GM19463 (cell line): ENCODE results near the gene MAST1.

Experiments used
- ATAC-seq: cut with Tn5 transposase; IDR thresholded peaks from one replicate; pipeline ENCODE4 v1.9.1; 2021; ENCODE audit warnings: mild to moderate bottlenecking, moderate library complexity; ENCODE audit not compliant: unreplicated experiment

MAST1 gene

DNA sequence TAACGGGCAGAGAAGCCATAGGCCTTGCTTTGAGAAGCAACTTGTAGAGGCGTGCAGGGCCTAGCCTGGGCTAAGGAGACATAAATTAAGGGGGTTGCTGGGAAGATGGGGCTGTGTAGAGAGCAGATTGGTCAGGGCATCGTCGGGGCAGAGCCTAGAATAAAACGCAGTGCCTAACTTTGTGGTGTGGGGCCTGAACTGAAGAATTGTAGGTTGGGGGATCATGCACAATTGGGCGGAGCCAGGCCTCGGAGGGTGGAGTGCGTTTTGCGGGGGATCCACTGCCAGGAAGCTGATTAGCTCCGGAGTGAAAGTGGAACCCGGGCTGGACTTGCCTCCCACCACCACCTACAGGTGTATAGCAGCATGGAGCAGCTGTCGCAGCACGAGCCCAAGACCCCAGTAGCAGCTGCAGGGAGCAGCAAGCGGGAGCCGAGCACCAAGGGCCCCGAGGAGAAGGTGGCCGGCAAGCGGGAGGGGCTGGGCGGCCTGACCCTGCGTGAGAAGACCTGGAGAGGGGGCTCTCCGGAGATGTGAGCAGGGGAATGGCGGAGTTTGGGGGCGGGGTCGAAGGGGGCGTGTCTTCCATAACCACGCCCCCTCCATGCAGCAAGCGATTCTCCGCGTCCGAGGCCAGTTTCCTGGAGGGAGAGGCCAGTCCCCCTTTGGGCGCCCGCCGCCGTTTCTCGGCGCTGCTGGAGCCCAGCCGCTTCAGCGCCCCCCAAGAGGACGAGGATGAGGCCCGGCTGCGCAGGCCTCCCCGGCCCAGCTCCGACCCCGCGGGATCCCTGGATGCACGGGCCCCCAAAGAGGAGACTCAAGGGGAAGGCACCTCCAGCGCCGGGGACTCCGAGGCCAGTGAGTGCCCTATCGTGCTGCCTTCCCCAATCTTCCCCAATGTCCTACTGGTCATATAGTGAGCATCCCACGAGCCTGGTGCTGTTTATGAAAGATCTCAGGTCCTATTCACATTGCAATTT is 29.1 kb downstream of the MAST1 start:
- no peak for ATAC-seq

DNA sequence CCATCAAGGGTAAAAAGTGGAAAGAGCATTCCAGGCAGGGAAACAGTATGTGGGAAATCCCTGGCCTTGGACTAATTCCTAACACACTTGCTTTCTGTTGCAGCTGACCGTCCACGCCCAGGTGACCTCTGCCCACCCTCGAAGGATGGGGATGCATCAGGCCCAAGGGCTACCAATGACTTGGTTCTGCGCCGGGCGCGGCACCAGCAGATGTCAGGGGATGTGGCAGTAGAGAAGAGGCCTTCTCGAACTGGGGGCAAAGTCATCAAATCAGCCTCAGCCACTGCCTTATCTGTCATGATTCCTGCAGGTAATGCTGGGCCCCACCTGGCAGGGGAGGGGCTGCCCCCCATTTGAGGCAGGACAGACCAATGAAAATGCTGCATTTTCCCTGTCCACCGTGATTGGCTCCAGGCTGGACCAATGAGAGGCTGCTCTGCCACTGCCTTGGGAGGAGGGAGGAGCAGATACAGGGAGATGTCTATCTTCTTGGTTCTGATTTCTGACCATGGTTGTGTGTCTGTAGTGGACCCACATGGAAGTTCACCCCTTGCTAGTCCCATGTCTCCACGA is 30.3 kb downstream of the MAST1 start:
- ATAC-seq = no peak

DNA sequence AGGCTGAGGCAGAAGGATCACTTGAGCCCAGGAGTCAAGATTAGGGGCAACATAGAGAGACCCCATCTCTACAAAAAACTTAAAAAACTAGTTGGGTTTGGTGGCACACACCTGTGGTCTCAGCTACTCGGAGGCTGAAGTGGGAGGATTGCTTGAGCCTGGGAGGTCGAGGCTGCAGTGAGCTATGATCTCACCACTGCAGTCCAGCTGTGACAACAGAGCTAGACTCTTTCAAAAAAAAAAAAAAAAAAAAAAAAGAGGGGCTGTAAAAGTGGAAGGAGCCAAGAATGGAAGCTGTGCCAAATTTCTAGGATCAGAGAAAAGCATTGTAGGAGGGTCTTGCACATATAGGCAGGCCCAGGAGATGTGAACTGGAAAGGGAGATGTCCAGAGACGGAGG is 33.4 kb downstream of the MAST1 start:
- no peak for ATAC-seq

DNA sequence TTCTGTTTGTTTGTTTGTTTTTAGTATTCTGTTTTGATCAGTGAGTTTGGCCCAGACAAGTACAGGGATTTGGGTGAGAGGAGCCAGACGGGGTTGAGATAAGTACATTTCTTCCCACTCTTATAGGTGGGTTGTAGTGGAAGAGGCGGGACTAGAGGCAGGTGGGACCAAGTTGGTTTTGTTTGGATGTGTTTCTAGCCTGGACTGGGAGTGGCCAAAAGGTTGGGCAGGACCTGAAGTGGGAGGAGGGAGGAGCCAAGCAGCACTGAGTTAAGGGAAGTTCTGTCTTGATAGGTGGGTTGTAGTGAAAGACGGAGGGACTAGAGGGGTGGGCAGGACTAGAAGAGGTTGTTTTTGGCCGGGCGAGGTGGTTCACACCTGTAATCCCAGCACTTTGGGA is 33.9 kb downstream of the MAST1 start:
- ATAC-seq = no peak

DNA sequence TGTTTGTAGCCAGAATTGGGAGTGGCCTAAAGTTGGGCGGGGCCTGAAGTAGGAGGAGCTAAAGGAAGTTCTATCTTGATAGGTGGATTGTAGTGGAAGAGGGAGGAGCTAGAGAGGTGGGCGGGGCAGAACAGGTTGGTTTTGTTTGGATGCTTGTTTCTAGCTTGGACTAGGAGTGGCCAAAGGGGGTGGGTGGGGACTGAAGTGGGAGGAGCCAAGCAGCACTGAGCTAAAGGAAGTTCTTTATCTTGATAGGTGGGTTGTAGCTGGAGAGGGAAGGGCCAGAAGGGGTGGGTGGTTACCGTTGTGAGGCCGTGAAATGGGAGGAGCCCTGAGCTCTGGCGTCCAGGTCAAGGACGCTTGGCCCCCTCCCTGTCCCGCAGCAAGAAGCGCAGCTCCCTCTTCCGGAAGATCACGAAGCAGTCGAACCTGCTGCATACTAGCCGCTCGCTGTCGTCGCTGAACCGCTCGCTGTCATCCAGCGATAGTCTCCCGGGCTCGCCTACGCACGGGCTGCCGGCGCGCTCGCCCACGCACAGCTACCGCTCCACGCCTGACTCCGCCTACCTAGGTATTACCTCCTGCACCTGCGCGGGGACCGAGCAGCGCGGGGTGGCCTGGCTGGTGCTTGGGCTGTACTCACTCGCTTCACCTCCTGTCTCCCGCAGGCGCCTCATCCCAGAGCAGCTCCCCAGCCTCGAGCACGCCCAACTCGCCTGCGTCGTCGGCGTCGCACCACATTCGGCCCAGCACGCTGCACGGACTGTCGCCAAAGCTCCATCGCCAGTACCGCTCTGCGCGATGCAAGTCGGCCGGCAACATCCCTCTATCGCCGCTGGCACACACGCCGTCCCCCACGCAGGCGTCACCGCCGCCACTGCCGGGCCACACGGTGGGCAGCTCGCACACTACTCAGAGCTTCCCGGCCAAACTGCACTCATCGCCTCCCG is 34.9 kb downstream of the MAST1 start:
- ATAC-seq = no peak

DNA sequence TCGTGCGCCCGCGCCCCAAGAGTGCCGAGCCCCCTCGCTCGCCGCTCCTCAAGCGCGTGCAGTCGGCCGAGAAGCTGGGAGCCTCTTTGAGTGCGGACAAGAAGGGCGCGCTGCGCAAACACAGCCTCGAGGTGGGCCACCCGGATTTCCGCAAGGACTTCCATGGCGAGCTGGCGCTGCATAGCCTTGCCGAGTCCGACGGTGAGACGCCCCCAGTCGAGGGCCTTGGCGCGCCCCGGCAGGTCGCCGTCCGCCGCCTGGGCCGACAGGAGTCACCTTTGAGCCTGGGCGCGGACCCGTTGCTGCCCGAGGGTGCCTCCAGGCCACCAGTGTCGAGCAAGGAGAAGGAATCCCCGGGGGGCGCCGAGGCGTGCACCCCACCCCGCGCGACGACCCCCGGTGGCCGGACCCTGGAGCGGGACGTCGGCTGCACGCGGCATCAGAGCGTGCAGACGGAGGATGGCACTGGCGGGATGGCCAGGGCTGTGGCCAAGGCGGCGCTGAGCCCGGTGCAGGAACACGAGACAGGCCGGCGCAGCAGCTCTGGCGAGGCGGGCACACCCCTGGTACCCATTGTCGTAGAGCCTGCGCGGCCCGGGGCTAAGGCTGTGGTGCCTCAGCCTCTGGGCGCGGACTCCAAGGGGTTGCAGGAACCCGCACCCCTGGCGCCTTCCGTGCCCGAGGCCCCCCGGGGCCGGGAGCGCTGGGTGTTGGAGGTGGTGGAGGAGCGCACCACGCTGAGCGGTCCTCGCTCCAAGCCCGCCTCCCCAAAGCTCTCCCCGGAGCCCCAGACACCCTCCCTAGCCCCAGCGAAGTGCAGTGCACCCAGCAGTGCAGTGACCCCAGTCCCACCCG is 35.8 kb downstream of the MAST1 start:
- no peak for ATAC-seq

DNA sequence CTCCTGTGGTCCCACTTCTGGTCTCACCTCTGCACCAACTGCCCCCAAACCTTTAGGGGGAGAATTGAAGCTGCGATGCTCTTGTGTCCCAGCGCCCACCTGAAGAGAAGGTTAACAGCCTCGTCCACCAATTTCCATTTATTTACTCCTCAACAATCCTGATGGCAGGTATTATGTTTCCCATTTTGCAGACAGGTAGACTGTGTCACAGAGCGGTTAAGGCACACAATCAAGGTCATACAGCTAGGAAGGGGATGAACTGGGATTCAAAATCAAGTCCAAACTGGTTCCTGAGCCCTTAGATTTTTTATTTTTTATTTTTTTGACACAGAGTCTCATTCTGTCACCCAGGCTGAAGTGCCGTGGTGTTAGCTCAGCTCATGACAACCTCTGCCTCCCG is 36.8 kb downstream of the MAST1 start:
- no peak for ATAC-seq

DNA sequence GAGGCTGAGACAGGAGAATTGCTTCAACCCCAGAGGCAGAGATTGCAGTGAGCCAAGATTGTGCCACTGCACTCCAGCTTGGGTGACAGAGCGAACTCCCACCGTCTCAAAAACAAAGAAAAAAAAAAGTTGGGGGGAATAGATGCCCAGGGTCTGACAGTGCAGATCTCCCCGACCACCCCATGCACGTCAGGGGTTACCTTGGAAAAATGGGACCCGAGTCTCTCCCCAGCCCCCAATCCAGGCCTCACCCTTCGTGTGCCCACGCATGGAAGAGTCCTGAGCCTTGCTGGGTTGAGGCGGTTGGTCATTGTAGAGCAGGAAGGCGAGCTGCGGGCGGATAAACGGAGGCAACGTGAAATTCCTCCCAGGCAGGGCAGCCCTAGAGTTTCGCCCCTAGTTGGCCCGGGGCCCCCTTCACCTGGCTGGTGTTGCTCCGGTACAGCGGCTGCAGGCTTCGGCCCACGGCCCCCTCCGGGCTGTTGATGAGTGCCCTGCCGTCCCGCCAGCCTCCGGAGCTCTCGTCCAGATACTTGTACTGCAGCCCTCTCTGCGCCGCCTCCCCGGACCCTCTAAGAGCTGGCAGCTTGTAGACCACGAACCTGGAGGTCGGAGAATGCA is 42.3 kb downstream of the MAST1 start:
- peak; percentile 19 for ATAC-seq

DNA sequence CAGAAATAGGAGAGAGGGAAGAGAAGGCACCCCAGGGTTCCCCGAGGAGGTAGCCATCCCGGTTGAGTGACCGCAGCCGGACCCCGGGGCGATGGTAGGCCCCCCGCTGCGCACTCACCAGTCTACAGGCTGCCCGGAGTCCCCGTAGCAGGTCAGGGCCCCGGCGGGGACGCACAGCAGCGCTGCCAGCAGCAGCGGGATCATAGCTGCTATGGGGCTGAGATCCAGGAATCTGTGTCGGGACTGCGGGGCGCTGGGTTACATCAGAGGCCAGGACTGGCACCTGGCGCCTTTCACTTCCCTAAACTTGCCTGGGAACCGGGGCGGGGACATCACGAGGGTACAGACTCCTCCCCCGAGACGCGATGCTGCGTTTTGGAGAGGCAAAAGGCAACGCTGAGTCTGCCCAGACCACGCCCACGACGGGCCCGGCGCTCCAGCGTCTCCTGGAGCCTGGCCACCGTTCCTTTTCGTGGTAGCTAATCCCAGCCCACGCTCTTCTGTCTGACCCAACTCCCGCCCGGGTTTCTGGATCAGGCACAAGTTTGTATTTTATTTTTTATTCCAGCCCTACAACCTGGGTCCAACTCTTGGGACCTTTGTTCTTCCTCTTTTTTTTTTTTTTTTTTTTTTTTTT is 43.0 kb downstream of the MAST1 start, which contains the start of gene DNASE2:
Gene DNASE2 (minus strand): TSS at position 278 of the 637 bp plus-strand sequence. CDS start 74 bp downstream, at position 204.
- ATAC-seq = peak; percentile 95

DNA sequence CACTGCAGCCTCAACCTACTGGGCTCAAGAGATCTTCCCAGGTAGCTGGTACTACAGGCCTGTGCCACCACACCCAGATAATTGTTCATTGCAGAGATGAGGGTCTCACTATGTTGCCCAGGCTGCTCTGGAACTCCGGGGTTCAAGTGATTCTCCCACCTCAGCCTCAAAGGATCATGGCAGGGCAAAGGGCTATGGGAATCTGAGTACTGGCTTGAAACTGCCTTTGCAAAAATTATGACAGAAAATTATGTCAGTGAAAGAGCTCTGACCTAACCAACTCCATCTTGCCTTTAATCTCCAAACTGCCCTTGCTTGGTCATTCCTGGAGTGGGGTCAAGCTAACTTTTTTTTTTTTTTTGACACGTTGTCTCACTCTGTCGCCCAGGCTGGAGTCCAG is 44.3 kb downstream of the MAST1 start:
- no peak for ATAC-seq

DNA sequence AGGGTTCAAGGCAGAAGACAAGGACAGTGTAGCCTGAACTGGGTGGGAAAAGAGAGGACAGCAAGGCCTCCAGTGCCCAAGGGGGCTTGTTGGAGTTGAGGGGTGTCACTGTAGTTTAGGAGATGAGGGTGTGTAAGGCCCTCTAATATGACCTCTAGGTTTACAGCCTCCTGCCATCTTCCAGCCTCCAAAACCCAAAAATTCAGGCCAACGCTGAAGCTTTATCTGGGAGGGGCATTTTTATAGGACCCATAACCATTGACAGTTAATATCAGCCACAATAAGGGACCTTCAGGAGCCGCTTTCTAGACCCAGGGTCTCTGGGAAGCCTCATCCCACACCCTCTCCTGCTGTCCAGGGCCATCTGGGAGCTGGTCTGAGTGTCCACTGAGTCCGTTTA is 45.9 kb downstream of the MAST1 start:
- no peak for ATAC-seq

DNA sequence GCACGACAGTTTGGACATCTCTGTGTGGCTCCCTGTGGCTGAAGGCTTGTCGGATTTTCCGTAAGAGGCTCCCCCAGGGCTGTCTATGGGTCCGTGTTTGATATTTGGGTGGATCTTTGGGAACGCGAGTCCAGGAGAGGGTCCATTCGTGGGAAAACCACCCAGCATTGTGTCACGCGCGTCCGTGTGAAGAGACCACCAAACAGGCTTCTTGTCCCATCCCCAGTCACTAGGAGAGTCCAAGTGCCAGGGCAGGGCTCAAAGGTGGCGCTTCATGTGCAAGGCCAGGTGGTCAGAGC is 46.3 kb downstream of the MAST1 start:
- ATAC-seq = no peak

DNA sequence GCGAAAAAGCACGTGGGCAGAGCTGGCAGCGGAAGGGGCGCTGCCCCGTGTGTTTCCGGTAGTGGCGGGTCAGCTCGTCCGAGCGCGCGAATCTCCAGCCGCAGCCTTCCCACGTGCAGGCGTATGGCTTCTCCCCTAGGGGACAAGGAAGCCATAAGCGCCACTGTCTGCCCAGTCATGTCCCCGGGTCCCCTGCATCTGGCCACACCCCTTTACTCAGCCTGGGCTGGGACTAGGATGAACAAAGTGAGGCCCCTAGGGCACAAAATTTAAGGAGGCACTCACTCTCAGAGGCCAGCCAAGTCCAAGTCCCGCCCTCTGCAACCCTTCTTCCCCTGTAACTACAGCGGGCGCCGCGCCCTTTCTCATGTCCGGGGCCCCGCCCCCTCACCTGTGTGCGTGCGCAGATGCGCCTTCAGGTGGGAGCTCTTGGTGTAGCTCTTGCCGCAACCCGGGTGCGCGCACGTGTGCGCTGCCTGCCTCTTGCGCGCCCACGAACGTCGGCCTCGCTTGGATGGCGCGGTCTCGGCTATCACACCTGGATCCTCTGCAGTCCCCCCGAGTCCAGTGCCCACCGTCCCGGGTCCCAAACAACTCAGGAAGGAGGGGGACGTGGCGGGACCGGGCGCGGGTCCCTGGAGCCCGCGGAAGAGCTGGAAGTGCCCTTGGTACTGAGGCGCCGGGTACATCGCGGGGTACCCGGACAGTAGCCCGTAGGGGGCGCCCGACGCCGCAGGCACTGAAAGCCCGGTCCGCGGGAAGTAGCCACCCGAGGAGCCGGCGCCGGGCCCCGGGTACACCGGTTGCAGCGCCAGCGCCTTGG is 46.8 kb downstream of the MAST1 start:
- no peak for ATAC-seq

DNA sequence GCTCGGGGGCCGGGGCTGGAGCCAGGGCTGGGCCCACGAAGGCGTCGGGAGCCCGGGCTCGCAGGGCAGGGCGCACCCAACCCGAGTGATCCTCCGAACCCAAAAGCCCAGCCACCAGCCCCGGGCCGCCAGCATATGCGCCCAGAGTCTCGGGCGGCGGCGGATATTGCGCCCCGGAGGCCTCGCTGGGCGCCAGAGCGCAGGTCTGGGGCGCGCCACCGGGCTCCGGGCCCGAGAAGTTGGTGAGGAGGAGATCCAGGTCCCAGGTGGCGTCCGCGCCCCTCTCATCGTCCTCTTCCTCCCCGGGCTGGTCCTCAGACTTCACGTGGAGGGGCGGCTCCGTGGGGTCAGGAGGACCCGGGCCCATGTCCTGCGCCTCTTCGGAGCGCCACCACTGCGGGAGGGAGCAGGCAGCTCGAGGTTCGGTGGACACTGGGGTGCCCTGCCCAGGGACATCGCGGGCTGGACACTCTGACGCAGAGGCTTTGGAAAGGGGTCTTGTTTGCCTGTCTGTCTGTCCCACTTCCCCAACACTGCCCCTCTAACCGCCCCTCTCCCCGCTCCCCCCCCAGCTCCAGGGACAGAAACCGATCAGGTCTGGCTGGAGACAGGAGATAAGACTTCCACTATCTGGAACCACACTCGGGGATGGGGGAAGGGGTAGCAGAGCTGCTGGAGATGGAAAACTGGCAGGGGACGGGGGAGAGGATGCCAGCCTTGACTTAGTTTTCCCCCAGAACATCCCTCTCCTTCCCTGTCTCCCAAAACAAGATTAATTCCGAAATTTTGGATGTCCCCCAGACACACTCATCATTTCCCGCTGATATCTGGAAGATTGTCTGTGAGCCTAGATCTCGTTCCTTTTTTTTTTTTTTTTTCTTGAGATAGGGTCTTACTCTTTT is 47.7 kb downstream of the MAST1 start:
- no peak for ATAC-seq

DNA sequence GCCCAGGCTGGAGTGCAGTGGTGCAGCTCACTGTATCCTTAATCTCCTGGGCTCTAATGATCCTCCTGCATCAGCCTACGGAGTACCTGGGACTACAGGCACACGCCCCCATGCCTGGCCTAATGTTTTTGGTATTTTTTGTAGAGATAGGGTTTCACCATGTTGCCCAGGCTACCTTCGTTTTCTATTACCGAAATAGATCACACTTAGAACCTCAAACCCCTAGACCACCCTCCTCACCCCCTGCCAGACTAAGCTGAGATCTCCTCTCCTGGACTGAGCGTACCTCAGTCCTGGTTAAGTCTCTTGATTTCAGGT is 48.3 kb downstream of the MAST1 start:
- ATAC-seq = no peak

DNA sequence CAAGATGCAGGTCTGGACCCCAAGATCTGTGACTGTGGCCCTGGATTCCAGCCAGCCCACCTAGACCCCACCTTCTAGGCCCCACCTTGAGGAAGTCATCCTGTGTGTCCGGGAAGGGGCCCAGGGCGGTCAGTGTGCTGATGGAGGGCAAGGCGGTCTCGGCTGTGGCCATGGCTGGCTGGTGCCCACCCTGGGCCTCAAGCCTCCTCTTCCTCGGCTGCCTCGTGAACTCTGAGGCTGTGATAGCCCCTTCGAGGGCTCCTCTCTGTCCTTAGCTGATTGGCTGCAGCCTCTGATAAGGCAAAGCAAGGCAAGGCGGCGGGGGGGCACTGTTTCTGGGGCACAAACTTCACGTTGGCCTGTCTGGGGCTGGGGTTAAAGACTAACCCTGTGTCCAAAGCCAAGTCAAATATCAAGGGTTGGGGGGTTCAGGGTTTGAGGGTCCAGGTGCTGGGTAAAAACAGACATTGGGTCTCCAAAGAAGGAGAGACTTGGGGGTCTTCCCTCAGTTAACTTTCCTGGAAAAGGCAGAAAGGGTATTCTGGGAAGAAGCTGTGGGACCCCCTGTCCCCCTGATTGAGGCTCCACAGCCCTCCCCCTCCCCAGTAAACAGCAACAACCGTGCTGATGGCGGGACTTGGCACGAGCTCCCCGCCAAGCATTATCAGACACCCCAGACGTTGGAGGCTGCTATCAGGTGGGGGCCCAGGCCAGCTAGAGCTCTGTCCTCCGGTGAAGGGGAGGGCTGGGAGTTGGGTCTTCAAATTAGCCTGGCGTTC is 48.8 kb downstream of the MAST1 start, which contains the start of gene KLF1:
Gene KLF1 (minus strand): TSS at position 233 of the 779 bp plus-strand sequence. CDS start 61 bp downstream, at position 172.
- ATAC-seq = no peak
